Subcutaneous abdominal adipose tissue (tissue), 5 donors: ENCODE measurements around the gene SIT1.

Experiments
- H3K27ac ChIP-seq: one replicate; pipeline ENCODE4 v1.7.0; 2013; ENCODE audit warnings: low read depth, mild to moderate bottlenecking, inconsistent platforms, low read length, moderate library complexity
- H3K27me3 ChIP-seq, 5 donors: one replicate each; pipeline ENCODE4 v1.7.0; 2013; ENCODE audit warnings: low read length in 5 of 5, inconsistent platforms in 1 of 5; ENCODE audit not compliant: control insufficient read depth in 5 of 5, insufficient read depth in 4 of 5
- H3K36me3 ChIP-seq, 5 donors: one replicate each; pipeline ENCODE4 v1.7.0; 2013; ENCODE audit warnings: low read length in 5 of 5; ENCODE audit not compliant: control insufficient read depth in 5 of 5, insufficient read depth in 5 of 5
- H3K4me1 ChIP-seq, 5 donors: one replicate each; pipeline ENCODE4 v1.7.0; 2013; ENCODE audit warnings: low read length in 5 of 5, mild to moderate bottlenecking in 3 of 5, moderate library complexity in 1 of 5; ENCODE audit not compliant: control insufficient read depth in 5 of 5, insufficient read depth in 5 of 5
- H3K4me3 ChIP-seq, 5 donors: one replicate each; pipeline ENCODE4 v1.7.0; 2013; ENCODE audit warnings: low read length in 5 of 5, low read depth in 1 of 5
- H3K9ac ChIP-seq, 5 donors: one replicate each; pipeline ENCODE4 v1.7.0; 2013; ENCODE audit warnings: low read length in 5 of 5, mild to moderate bottlenecking in 4 of 5, moderate library complexity in 3 of 5
- H3K9me3 ChIP-seq, 5 donors: one replicate each; pipeline ENCODE4 v1.7.0; 2013; ENCODE audit warnings: low read length in 5 of 5; ENCODE audit not compliant: control insufficient read depth in 5 of 5
- donor health status: healthy.
- donor health status: healthy.
- donor health status: healthy.
- donor health status: healthy.
- donor health status: healthy.

The SIT1 gene

GRCh38 chr9:35690294-35690613 is 39.5 kb upstream of the SIT1 start:
- Histone ChIP-seq H3K4me1 (peaks cover 5 to 35% (median 30%) of the 10 kb centered on the region in 5 donors), H3K27ac (peak overlapping the region; percentile 81), H3K9me3 (no peaks in the 10 kb centered on the region), H3K27me3 (no peaks in the 10 kb centered on the region), H3K4me3 (peak overlapping the region; percentile 58 to 75 (median 72)), H3K36me3 (peaks cover 0 to 8% (median 3%) of the 10 kb centered on the region in 5 donors), H3K9ac (peak overlapping the region in 3 of 5 donors; percentile 61 to 70 (median 64))

GRCh38 chr9:35689542-35690293 is 39.0 kb upstream of the SIT1 start, which contains the start of gene TPM2:
TPM2 (minus strand) TSS chr9:35689925; CDS start chr9:35689817, 108 bp downstream.
- no peaks in the 10 kb centered on the region for H3K27me3 ChIP-seq
- H3K4me3 ChIP-seq = peak within 1 kb of the TSS; percentile 58 to 76 (median 75)
- no peaks in the 10 kb centered on the region for H3K9me3 ChIP-seq
- peaks cover 0 to 13% (median 8%) of the 10 kb centered on the region in 5 donors for H3K36me3 ChIP-seq
- H3K9ac ChIP-seq = peak within 1 kb of the TSS in 4 of 5 donors; percentile 61 to 76 (median 72)
- peak within 1 kb of the TSS; percentile 81 for H3K27ac ChIP-seq
- peaks cover 5 to 35% (median 30%) of the 10 kb centered on the region in 5 donors for H3K4me1 ChIP-seq

- peak overlapping the region; percentile 15 to 75 (median 58) for H3K4me3 ChIP-seq
- no peaks in the 10 kb centered on the region for H3K27me3 ChIP-seq
- H3K9me3 ChIP-seq = no peaks in the 10 kb centered on the region
- peak overlapping the region in 3 of 5 donors; percentile 31 to 43 (median 37) for H3K9ac ChIP-seq
- peaks cover 0 to 22% (median 14%) of the 10 kb centered on the region in 5 donors for H3K36me3 ChIP-seq
- peaks cover 6 to 35% (median 30%) of the 10 kb centered on the region in 5 donors for H3K4me1 ChIP-seq
- H3K27ac ChIP-seq = peak overlapping the region; percentile 48
Measured at GRCh38 chr9:35688558-35689541, 38.1 kb upstream of the SIT1 start.

- peaks cover 6 to 35% (median 30%) of the 10 kb centered on the region in 5 donors for H3K4me1 ChIP-seq
- H3K27me3 ChIP-seq = no peaks in the 10 kb centered on the region
- peak overlapping the region in 3 of 5 donors; percentile 9 to 75 (median 45) for H3K4me3 ChIP-seq
- peak overlapping the region; percentile 48 for H3K27ac ChIP-seq
- H3K9me3 ChIP-seq = no peaks in the 10 kb centered on the region
- H3K9ac ChIP-seq = peak overlapping the region in 1 of 5 donors; percentile 37
- H3K36me3 ChIP-seq = peaks cover 0 to 30% (median 18%) of the 10 kb centered on the region in 5 donors
Measured at GRCh38 chr9:35687972-35688557, 37.3 kb upstream of the SIT1 start.

- H3K27ac ChIP-seq = no peak overlapping the region
- H3K4me1 ChIP-seq = peaks cover 6 to 35% (median 30%) of the 10 kb centered on the region in 5 donors
- H3K9me3 ChIP-seq = no peaks in the 10 kb centered on the region
- no peaks in the 10 kb centered on the region for H3K27me3 ChIP-seq
- H3K9ac ChIP-seq = no peak overlapping the region
- H3K4me3 ChIP-seq = no peak overlapping the region
- peaks cover 0 to 37% (median 26%) of the 10 kb centered on the region in 5 donors for H3K36me3 ChIP-seq
Measured at GRCh38 chr9:35687306-35687705, 36.6 kb upstream of the SIT1 start.

GRCh38 chr9:35686222-35687203 is 35.8 kb upstream of the SIT1 start:
- H3K9ac ChIP-seq = no peak overlapping the region
- H3K9me3 ChIP-seq = no peaks in the 10 kb centered on the region
- peaks cover 0 to 43% (median 28%) of the 10 kb centered on the region in 5 donors for H3K36me3 ChIP-seq
- no peaks in the 10 kb centered on the region for H3K27me3 ChIP-seq
- H3K4me3 ChIP-seq = no peak overlapping the region
- H3K27ac ChIP-seq = no peak overlapping the region
- peaks cover 6 to 33% (median 29%) of the 10 kb centered on the region in 5 donors for H3K4me1 ChIP-seq

- Histone ChIP-seq H3K9ac (no peak overlapping the region), H3K9me3 (no peaks in the 10 kb centered on the region), H3K27me3 (no peaks in the 10 kb centered on the region), H3K36me3 (peaks cover 0 to 43% (median 28%) of the 10 kb centered on the region in 5 donors), H3K4me3 (no peak overlapping the region), H3K4me1 (peaks cover 4 to 27% (median 24%) of the 10 kb centered on the region in 5 donors), H3K27ac (no peak overlapping the region)
Measured at GRCh38 chr9:35685506-35685905, 34.8 kb upstream of the SIT1 start.

- H3K4me1 ChIP-seq = peaks cover 4 to 22% (median 19%) of the 10 kb centered on the region in 5 donors
- no peak overlapping the region for H3K27ac ChIP-seq
- H3K4me3 ChIP-seq = no peak overlapping the region
Measured at GRCh38 chr9:35684921-35685320, 34.2 kb upstream of the SIT1 start.

GRCh38 chr9:35683323-35683722 is 32.6 kb upstream of the SIT1 start:
- H3K4me3 ChIP-seq = no peak overlapping the region
- H3K4me1 ChIP-seq = peaks cover 3 to 7% (median 4%) of the 10 kb centered on the region in 5 donors
- no peak overlapping the region for H3K27ac ChIP-seq
- no peak overlapping the region for H3K9ac ChIP-seq
- H3K27me3 ChIP-seq = no peaks in the 10 kb centered on the region
- H3K36me3 ChIP-seq = peaks cover 0 to 43% (median 28%) of the 10 kb centered on the region in 5 donors
- H3K9me3 ChIP-seq = no peaks in the 10 kb centered on the region

More at GRCh38 chr9:35684921-35685320, 34.2 kb upstream of the SIT1 start:
- H3K27me3 ChIP-seq = no peaks in the 10 kb centered on the region
- H3K9ac ChIP-seq = no peak overlapping the region
- H3K9me3 ChIP-seq = no peaks in the 10 kb centered on the region
- H3K36me3 ChIP-seq = peaks cover 0 to 43% (median 28%) of the 10 kb centered on the region in 5 donors
